Thoracic aorta (tissue), 2 donors: Measurements from ENCODE around the gene TRIM29. TPM values are rescaled to one million over a fixed set of nuclear protein-coding genes. Genes with fewer than 3 reads are reported as not detected.

Experiments
- ATAC-seq: fragments of 150-250 bp; one replicate; pipeline ENCODE4 v1.8.0; 2017; ENCODE audit warnings: low read depth; ENCODE audit not compliant: insufficient number of reproducible peaks, low FRiP score
- DNase-seq: peaks from one replicate; pipeline ENCODE4 v3.0.0-alpha.2; 2020; ENCODE audit warnings: low spot score
- H3K27ac ChIP-seq, 2 donors: fragments of 200-600 bp; sonication (generic); 1 replicate in 1 of 2; 2 replicates in 1 of 2; pipeline ENCODE4 v1.5.1; 2016; ENCODE audit warnings: mild to moderate bottlenecking in 2 of 2, moderate library complexity in 2 of 2
- H3K27me3 ChIP-seq: fragments of 200-600 bp; sonication (generic); replicated peaks from 2 replicates; pipeline ENCODE4 v1.6.0; 2016; ENCODE audit warnings: mild to moderate bottlenecking; ENCODE audit not compliant: insufficient read depth
- H3K36me3 ChIP-seq: fragments of 200-600 bp; sonication (generic); one replicate; pipeline ENCODE4 v1.5.1; 2016
- H3K4me1 ChIP-seq, 2 donors: fragments of 200-600 bp; sonication (generic); 1 replicate in 1 of 2; 2 replicates in 1 of 2; pipeline versions ENCODE4 v1.5.1 to v1.6.0; 2016; ENCODE audit warnings: low read depth in 2 of 2, mild to moderate bottlenecking in 1 of 2; ENCODE audit not compliant: control insufficient read depth in 1 of 2
- H3K4me3 ChIP-seq: fragments of 200-600 bp; sonication (generic); 2 replicates; pipeline ENCODE4 v1.5.1; 2016; ENCODE audit warnings: mild to moderate bottlenecking
- H3K9me3 ChIP-seq: fragments of 200-600 bp; sonication (generic); 2 replicates; pipeline ENCODE4 v1.5.1; 2016
- total RNA-seq, 2 donors: library from RNA; depleted of rRNA; stranded (reverse); fragments of >200 nt; gene quantifications; one replicate each; pipeline versions ENCODE4 v1.1.0 to v1.2.3, GENCODE V29; 2016
- TF ChIP-seq, protein P1 (sequence below): fragments of 200-600 bp; sonication (generic); IDR thresholded peaks from one replicate; pipeline ENCODE4 v1.5.1; 2019; ENCODE audit warnings: antibody characterized with exemption

Gene TRIM29
- total RNA-seq, 2 donors from 2014 or later = 0.49 to 2.7 TPM

DNA sequence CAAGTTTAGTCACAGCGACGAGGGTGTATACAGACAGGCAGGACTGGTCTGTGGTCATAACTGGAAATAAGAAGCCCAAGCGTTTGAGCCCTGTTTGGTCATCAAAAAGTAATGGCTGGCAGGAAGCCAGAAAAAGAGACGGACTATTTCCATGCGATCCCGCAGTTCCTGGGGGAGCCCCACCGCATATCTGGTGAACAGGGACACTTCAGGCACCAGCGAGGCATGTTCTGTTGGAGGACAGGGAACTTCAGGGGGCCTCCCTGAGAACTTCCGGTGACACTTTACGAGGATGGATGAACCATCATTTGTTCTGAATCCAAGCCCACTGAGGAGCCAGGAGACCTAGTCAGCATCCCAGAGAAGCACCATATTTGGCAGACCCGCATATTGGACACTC is 29.7 kb upstream of the TRIM29 start:
- H3K4me3 ChIP-seq = no peak overlapping the region
- peaks cover 4% of the 10 kb centered on the region for H3K9me3 ChIP-seq
- no peaks in the 10 kb centered on the region for H3K36me3 ChIP-seq
- TF ChIP-seq, protein P1, sequence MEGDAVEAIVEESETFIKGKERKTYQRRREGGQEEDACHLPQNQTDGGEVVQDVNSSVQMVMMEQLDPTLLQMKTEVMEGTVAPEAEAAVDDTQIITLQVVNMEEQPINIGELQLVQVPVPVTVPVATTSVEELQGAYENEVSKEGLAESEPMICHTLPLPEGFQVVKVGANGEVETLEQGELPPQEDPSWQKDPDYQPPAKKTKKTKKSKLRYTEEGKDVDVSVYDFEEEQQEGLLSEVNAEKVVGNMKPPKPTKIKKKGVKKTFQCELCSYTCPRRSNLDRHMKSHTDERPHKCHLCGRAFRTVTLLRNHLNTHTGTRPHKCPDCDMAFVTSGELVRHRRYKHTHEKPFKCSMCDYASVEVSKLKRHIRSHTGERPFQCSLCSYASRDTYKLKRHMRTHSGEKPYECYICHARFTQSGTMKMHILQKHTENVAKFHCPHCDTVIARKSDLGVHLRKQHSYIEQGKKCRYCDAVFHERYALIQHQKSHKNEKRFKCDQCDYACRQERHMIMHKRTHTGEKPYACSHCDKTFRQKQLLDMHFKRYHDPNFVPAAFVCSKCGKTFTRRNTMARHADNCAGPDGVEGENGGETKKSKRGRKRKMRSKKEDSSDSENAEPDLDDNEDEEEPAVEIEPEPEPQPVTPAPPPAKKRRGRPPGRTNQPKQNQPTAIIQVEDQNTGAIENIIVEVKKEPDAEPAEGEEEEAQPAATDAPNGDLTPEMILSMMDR = no peak
- ATAC-seq = no peak
- no peak overlapping the region for H3K27ac ChIP-seq
- H3K27me3 ChIP-seq = peaks cover 6% of the 10 kb centered on the region
- peaks cover 3 to 22% of the 10 kb centered on the region in 2 donors for H3K4me1 ChIP-seq
- no peak for DNase-seq

DNA sequence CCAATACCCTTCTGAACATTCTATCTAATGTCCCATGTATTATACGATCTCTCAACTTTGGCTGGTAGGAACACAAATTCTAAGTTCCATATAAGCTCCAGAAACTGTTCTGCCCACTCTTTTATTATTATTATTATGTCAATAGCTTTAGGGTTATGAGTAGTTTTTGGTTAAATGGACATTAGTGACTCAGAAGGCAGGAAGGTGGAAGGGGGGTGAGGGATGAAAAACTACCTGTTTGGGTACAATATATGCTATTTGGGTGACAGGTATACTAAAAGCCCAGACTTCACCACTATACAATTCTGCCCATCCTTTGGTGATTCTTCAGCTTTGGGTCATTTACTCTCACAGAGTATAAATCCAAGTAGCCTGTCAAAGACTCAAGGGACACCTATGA is 22.5 kb upstream of the TRIM29 start:
- Histone ChIP-seq H3K4me1 (no peaks in the 10 kb centered on the region), H3K27ac (no peak overlapping the region), H3K27me3 (no peaks in the 10 kb centered on the region), H3K36me3 (no peaks in the 10 kb centered on the region), H3K9me3 (peaks cover 9% of the 10 kb centered on the region), H3K4me3 (no peak overlapping the region)
- DNase-seq = no peak
- TF ChIP-seq, protein P1 = no peak
- no peak for ATAC-seq

DNA sequence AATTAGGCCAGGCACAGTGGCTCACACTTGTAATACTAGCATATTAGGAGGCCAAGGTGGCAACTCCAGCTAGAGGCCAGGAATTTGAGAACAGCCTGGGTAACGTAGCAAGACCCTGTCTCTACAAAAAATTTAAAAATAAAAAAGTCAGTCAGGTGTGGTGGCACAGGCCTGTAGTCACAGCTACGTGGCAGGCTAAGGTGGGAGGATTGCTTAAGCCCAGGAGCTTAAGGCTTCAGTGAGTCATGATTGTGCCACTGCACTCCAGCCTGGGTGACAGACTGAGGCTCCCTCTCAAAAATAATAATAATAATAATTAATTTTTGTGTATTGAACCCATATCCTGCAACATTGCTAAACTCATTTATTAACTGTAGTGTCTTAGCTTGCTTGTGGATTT is 15.3 kb upstream of the TRIM29 start:
- H3K4me1 ChIP-seq = no peaks in the 10 kb centered on the region
- no peak for ATAC-seq
- H3K36me3 ChIP-seq = no peaks in the 10 kb centered on the region
- TF ChIP-seq, protein P1 = no peak
- no peak overlapping the region for H3K4me3 ChIP-seq
- no peaks in the 10 kb centered on the region for H3K27me3 ChIP-seq
- H3K27ac ChIP-seq = no peak overlapping the region
- H3K9me3 ChIP-seq = no peaks in the 10 kb centered on the region
- no peak for DNase-seq

DNA sequence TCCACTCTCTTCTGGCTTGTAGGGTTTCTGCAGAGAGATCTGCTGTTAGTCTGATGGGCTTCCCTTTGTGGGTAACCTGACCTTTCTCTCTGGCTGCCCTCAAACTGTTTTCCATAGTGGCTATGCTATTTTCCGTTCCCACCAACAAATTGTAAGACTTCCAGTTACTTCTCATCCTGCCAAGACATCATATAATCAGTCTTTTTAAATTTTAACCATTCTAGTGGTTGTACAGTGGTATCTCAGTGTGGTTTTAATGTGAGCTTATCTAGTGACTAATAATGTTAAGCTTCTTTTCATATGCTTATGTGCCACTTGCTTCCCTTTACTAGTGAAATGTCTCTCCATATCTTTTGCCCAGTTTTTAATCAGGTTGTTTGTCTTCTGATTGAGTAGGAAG is 13.6 kb upstream of the TRIM29 start:
- DNase-seq (no peak), ATAC-seq (no peak)
- Histone ChIP-seq H3K4me3 (no peak overlapping the region), H3K27ac (no peak overlapping the region), H3K36me3 (no peaks in the 10 kb centered on the region), H3K27me3 (no peaks in the 10 kb centered on the region), H3K9me3 (no peaks in the 10 kb centered on the region), H3K4me1 (no peaks in the 10 kb centered on the region)
- TF ChIP-seq, protein P1 = no peak

GRCh38 chr11:120149246-120149645 is 11.3 kb upstream of the TRIM29 start:
- H3K27me3 ChIP-seq = no peaks in the 10 kb centered on the region
- TF ChIP-seq, protein P1 = no peak
- H3K27ac ChIP-seq = no peak overlapping the region
- no peaks in the 10 kb centered on the region for H3K9me3 ChIP-seq
- H3K36me3 ChIP-seq = no peaks in the 10 kb centered on the region
- H3K4me1 ChIP-seq = no peaks in the 10 kb centered on the region
- DNase-seq = no peak
- no peak for ATAC-seq
- no peak overlapping the region for H3K4me3 ChIP-seq
